IPS-15b (cell line): Measurements from ENCODE around the gene ZNF169.
"Not testable (repeated sequence)": the region's sequence is repeated elsewhere in the genome, so short reads cannot be mapped to it uniquely, and the experiment has no call there.

Source experiments
- H3K27me3 ChIP-seq: one replicate; pipeline ENCODE4 v1.6.1; 2013; ENCODE audit warnings: low read length; ENCODE audit not compliant: control insufficient read depth, insufficient read depth
- H3K36me3 ChIP-seq: one replicate; pipeline ENCODE4 v1.6.1; 2013; ENCODE audit warnings: low read length; ENCODE audit not compliant: control insufficient read depth, insufficient read depth
- H3K4me1 ChIP-seq: one replicate; pipeline ENCODE4 v1.6.1; 2013; ENCODE audit warnings: mild to moderate bottlenecking, low read length; ENCODE audit not compliant: control insufficient read depth, insufficient read depth
- H3K4me3 ChIP-seq: one replicate; pipeline ENCODE4 v1.5.1; 2013; ENCODE audit warnings: low read depth, low read length
- H3K9ac ChIP-seq: one replicate; pipeline ENCODE4 v1.6.1; 2013; ENCODE audit warnings: low read depth, mild to moderate bottlenecking, low read length
- H3K9me3 ChIP-seq: one replicate; pipeline ENCODE4 v1.6.1; 2013; ENCODE audit warnings: mild to moderate bottlenecking, low read length; ENCODE audit not compliant: control insufficient read depth, insufficient read depth

The ZNF169 gene

DNA sequence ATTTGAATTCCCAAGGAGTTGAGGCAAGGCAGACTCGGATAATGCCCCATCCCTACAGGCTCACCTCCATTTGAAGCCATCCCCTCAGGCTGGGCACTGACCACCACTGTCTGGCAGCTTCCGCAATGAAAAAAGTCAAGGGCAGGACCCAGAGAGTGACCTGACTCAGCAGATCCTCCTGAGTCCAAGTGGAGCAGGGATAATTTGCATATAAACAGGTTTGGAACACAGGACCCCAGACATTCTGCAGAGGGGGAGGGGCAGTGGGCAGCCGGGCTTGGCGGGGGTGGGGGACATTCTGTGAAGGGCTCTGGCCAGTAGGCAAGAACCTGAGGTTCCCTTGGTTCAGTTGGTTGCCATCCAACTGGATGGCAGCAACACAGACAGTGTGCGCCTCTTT lies 69.4 kb downstream of the ZNF169 start, which contains the start of gene NUTM2F:
NUTM2F (minus strand) TSS at position 101 of the 400 bp plus-strand sequence; CDS start at position 80, 21 bp downstream.
- H3K9ac ChIP-seq, H3K27me3 ChIP-seq, H3K4me3 ChIP-seq, H3K4me1 ChIP-seq, H3K9me3 ChIP-seq, H3K36me3 ChIP-seq: not testable (repeated sequence)

- H3K9ac ChIP-seq, H3K9me3 ChIP-seq, H3K36me3 ChIP-seq, H3K4me3 ChIP-seq, H3K4me1 ChIP-seq, H3K27me3 ChIP-seq: not testable (repeated sequence)
Measured at GRCh38 chr9:94336445-94336844, 77.3 kb downstream of the ZNF169 start.

DNA sequence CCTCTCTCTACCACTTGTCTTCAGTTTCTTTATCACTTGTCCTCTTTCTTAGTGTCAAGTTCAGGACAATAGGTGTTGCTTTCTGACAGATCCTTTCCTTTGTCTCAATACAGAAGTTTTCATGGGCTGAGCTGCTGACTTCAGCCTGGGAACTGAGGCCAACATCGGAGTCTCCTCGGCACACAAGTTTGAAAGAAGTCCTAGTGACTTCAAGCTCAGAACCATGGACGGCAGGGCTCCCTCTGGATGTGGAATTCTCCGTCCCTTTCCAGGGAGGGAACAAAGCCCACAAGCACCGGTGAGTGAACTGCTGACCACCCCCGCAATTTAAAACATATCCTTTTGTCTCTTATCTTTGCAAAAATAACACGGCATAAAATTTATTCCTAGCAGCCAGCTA lies 79.6 kb downstream of the ZNF169 start:
- H3K4me3 ChIP-seq, H3K4me1 ChIP-seq, H3K9me3 ChIP-seq, H3K27me3 ChIP-seq, H3K36me3 ChIP-seq, H3K9ac ChIP-seq: not testable (repeated sequence)

DNA sequence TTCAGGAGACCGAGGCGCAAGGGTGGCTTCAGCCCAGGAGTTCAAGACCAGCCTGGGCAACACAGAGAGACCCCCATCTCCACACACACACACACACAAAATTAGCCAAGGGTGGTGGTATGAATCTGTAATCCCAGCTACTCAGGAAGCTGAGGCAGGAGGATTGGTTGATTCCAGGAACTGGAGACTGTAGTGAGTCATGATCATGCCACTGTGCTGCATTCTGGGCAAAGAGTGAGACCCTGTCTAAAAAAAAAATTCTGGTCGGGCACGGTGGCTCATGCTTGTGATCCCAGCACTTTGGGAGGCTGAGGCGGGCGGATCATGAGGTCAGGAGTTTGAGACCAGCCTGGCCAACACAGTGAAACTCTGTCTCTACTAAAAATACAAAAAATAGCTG lies 80.6 kb downstream of the ZNF169 start:
- H3K9ac ChIP-seq, H3K9me3 ChIP-seq, H3K4me3 ChIP-seq, H3K36me3 ChIP-seq, H3K27me3 ChIP-seq, H3K4me1 ChIP-seq: not testable (repeated sequence)

DNA sequence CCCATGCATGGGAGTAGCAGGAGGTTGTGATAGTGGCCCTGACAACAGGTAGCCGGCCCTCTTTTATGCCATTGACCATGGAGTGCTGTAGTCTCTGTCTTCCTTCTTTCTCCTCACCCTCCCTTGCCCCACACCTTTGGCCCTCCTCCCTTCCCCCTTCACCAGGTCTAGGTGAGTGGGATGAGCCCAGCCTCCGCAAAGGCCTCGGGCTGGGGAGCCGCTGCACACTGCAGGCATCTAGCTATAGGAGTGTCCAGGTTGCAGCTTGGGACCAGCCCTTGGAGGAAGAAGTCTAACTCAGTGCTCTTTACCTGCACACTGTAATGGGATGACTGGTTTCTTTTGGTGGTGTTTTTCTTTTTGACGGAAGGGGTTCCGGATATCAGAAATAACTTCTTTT lies 81.7 kb downstream of the ZNF169 start:
- not testable (repeated sequence) for H3K4me1 ChIP-seq, H3K9ac ChIP-seq, H3K9me3 ChIP-seq, H3K27me3 ChIP-seq, H3K4me3 ChIP-seq, H3K36me3 ChIP-seq

GRCh38 chr9:94341703-94342102 lies 82.6 kb downstream of the ZNF169 start:
- not testable (repeated sequence) for H3K4me3 ChIP-seq, H3K36me3 ChIP-seq, H3K9ac ChIP-seq, H3K9me3 ChIP-seq, H3K27me3 ChIP-seq, H3K4me1 ChIP-seq

- H3K4me1 ChIP-seq, H3K4me3 ChIP-seq, H3K36me3 ChIP-seq, H3K9me3 ChIP-seq, H3K9ac ChIP-seq, H3K27me3 ChIP-seq: not testable (repeated sequence)
Measured at GRCh38 chr9:94347451-94347850, 88.4 kb downstream of the ZNF169 start.

DNA sequence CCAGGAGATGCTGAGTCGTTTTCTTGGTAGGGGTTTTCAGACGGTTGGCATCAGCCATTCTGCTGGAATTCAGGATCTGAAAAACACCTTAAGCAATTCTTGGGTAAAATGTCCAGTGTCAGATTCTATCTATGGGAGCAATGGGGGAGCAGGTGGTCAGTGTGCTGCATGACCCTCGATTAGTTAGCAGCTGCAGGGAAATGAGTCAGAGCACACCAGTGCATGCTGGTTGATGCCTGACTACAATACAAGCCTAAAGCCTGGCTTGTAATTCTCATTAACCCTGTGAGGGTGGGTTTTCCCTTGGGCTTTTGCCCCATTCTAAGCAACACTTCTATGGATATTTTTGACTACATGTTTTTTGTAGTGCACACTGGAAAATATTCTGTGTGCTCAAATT lies 89.7 kb downstream of the ZNF169 start:
- H3K27me3 ChIP-seq, H3K9me3 ChIP-seq, H3K36me3 ChIP-seq, H3K9ac ChIP-seq, H3K4me1 ChIP-seq, H3K4me3 ChIP-seq: not testable (repeated sequence)
